ENCODE data around the gene TC2N. TPM values are rescaled to one million over a fixed set of nuclear protein-coding genes. Genes with fewer than 3 reads are reported as not detected.

TC2N gene
- total and polyA plus RNA-seq, 2 donors (not counting 1 experiment from before 2014, with no cell fraction given), result 3.7 to 10.4 TPM

DNA sequence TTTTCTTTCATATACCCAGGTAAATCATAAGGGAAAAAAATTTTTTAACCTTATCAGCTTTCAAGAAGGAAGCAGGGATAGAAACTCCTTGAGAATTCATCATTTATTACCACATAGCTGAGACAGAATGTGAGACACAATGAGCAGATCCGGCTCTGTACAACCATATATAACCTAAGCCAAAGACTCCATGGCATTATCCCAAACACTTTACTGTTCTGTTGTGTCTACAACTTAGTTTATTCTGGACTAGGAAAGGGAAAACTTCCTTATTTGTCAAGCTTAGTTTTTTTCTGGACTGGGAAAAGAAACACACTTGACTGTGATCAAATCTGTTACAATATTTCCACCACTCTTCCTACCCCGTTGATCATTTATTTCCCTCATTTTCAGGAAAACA is 97.2 kb downstream of the TC2N start:
- no peak overlapping the region for H3K4me2 ChIP-seq (replicated peaks; ENCODE audit: low read depth, low read length, poor library complexity, severe bottlenecking)
- peaks cover 15% of the 10 kb centered on the region for H3K27me3 Mint-ChIP-seq
- no peak for ATAC-seq (ENCODE audit: low read depth)
- no peak overlapping the region for H3K27ac ChIP-seq (ENCODE audit: low read length in 2 of 2)
- H3K9me3 ChIP-seq (ENCODE audit: control extremely low read depth in 1 of 3, control insufficient read depth in 2 of 3, insufficient read depth in 1 of 3, low read length in 2 of 3), result no peaks in the 10 kb centered on the region
- no peaks in the 10 kb centered on the region for H4K20me1 ChIP-seq (ENCODE audit: control insufficient read depth, insufficient read depth, low read length, poor library complexity, severe bottlenecking)
- H3K27me3 ChIP-seq (replicated peaks in 1 of 4; ENCODE audit: control extremely low read depth in 1 of 4, control insufficient read depth in 3 of 4, insufficient read depth in 4 of 4, low read length in 3 of 4), result peaks cover 0 to 4% (median 0%) of the 10 kb centered on the region in 4 experiments
- DNase-seq, result no peak
- no peak overlapping the region for H3K4me3 ChIP-seq (ENCODE audit: control extremely low read depth in 1 of 5, extremely low read depth in 1 of 5, insufficient read depth in 1 of 5, low read depth in 2 of 5, low read length in 4 of 5)
- ChIA-PET CTCF (no interaction called here), POLR2A (no interaction called here)
- H3K4me3 Mint-ChIP-seq, result no peak overlapping the region
- H3K9ac ChIP-seq (ENCODE audit: low read length), result no peak overlapping the region
- H3K36me3 ChIP-seq (replicated peaks in 1 of 2; ENCODE audit: control extremely low read depth in 1 of 2, control insufficient read depth in 1 of 2, extremely low read depth in 1 of 2, insufficient read depth in 2 of 2, low read length in 1 of 2), result no peaks in the 10 kb centered on the region
- no CpG with 5 or more reads among the region's 2 CpGs for WGBS (ENCODE audit: insufficient coverage)
- no peak overlapping the region for H2AFZ ChIP-seq (ENCODE audit: insufficient read depth, low read depth, low read length, poor library complexity, severe bottlenecking)
- H3K27ac Mint-ChIP-seq, result no peak overlapping the region
- H3K4me1 ChIP-seq (ENCODE audit: control insufficient read depth in 2 of 2, insufficient read depth in 2 of 2, low read length in 2 of 2), result peaks cover 11 to 22% of the 10 kb centered on the region in 2 donors
- TF ChIP-seq EZH2 (IDR thresholded peaks at IDR 0.05; ENCODE audit: borderline replicate concordance, insufficient read depth, low read depth, low read length, poor library complexity, severe bottlenecking), result no peak
- TF ChIP-seq, protein P1, sequence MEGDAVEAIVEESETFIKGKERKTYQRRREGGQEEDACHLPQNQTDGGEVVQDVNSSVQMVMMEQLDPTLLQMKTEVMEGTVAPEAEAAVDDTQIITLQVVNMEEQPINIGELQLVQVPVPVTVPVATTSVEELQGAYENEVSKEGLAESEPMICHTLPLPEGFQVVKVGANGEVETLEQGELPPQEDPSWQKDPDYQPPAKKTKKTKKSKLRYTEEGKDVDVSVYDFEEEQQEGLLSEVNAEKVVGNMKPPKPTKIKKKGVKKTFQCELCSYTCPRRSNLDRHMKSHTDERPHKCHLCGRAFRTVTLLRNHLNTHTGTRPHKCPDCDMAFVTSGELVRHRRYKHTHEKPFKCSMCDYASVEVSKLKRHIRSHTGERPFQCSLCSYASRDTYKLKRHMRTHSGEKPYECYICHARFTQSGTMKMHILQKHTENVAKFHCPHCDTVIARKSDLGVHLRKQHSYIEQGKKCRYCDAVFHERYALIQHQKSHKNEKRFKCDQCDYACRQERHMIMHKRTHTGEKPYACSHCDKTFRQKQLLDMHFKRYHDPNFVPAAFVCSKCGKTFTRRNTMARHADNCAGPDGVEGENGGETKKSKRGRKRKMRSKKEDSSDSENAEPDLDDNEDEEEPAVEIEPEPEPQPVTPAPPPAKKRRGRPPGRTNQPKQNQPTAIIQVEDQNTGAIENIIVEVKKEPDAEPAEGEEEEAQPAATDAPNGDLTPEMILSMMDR (IDR thresholded peaks at IDR 0.05), result no peak
- H3K9me3 Mint-ChIP-seq (ENCODE audit: insufficient read depth), result no peaks in the 10 kb centered on the region
- intact Hi-C loops (cut with micrococcal nuclease), result no loop called here
- no peaks in the 10 kb centered on the region for H3K79me2 ChIP-seq (ENCODE audit: control insufficient read depth, insufficient read depth, low read length)
- H3K4me1 Mint-ChIP-seq, result peaks cover 17% of the 10 kb centered on the region

DNA sequence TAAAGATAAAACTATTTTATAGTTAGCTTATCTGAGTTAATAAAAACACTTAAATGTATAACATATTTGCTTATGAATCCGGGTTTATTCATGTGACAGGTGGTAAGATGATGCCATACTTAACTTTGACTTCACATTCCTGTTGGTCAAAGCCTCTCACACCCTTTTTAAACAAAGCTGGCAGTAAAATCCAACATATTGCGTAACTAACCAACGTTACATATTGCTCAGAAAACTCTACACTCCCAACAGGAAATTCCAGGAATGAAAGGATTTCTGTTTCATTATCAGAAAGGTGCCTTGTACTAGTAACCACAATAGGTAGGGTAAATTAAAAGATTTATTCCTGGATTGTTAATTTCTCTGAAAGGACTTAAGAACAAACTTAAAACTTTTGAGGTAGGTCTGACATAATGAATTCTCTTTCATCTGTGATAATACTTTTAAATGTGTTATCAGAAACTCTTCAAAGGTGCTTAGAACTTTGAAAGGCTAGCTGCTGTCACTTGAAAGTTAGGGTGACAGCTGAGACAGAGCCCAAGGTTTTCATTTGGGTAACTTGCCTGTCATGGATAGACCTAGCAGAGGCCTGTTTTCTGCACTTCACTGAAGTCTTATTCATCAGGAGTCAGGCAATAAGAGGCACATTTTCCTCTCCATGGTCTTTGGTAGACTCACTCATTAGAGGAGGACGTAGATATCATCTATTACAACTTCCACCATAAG is 111.6 kb downstream of the TC2N start:
- TF ChIP-seq, protein P1 (IDR thresholded peaks at IDR 0.05), result no peak
- no peak for TF ChIP-seq EZH2 (IDR thresholded peaks at IDR 0.05; ENCODE audit: borderline replicate concordance, insufficient read depth, low read depth, low read length, poor library complexity, severe bottlenecking)
- no CpG with 5 or more reads among the region's 4 CpGs for WGBS (ENCODE audit: insufficient coverage)

More for the DNA sequence above, 111.6 kb downstream of the TC2N start:
- CTCF ChIA-PET, result no interaction called here
- Histone ChIP-seq H3K4me1 (ENCODE audit: control insufficient read depth in 2 of 2, insufficient read depth in 2 of 2, low read length in 2 of 2) (no peaks in the 10 kb centered on the region), H3K79me2 (ENCODE audit: control insufficient read depth, insufficient read depth, low read length) (no peaks in the 10 kb centered on the region), H4K20me1 (ENCODE audit: control insufficient read depth, insufficient read depth, low read length, poor library complexity, severe bottlenecking) (no peaks in the 10 kb centered on the region), H3K27me3 (replicated peaks in 1 of 4; ENCODE audit: control extremely low read depth in 1 of 4, control insufficient read depth in 3 of 4, insufficient read depth in 4 of 4, low read length in 3 of 4) (peaks cover 0 to 16% (median 7%) of the 10 kb centered on the region in 4 experiments), H3K36me3 (replicated peaks in 1 of 2; ENCODE audit: control extremely low read depth in 1 of 2, control insufficient read depth in 1 of 2, extremely low read depth in 1 of 2, insufficient read depth in 2 of 2, low read length in 1 of 2) (no peaks in the 10 kb centered on the region), H3K9ac (ENCODE audit: low read length) (no peak overlapping the region), H3K4me2 (replicated peaks; ENCODE audit: low read depth, low read length, poor library complexity, severe bottlenecking) (no peak overlapping the region), H3K9me3 (ENCODE audit: control extremely low read depth in 1 of 3, control insufficient read depth in 2 of 3, insufficient read depth in 1 of 3, low read length in 2 of 3) (peaks cover 0 to 15% (median 10%) of the 10 kb centered on the region in 3 donors), H2AFZ (ENCODE audit: insufficient read depth, low read depth, low read length, poor library complexity, severe bottlenecking) (no peak overlapping the region), H3K4me3 (ENCODE audit: control extremely low read depth in 1 of 5, extremely low read depth in 1 of 5, insufficient read depth in 1 of 5, low read depth in 2 of 5, low read length in 4 of 5) (no peak overlapping the region), H3K27ac (ENCODE audit: low read length in 2 of 2) (no peak overlapping the region)
- Mint-ChIP-seq H3K4me1 (no peaks in the 10 kb centered on the region), H3K9me3 (ENCODE audit: insufficient read depth) (peaks cover 7% of the 10 kb centered on the region), H3K4me3 (no peak overlapping the region), H3K27me3 (peaks cover 38% of the 10 kb centered on the region), H3K27ac (no peak overlapping the region)
- intact Hi-C loops (cut with micrococcal nuclease), result no loop called here
- ATAC-seq (ENCODE audit: low read depth), result no peak
- DNase-seq, result no peak
- POLR2A ChIA-PET, result no interaction called here
